CD14-positive monocyte (primary cell): ENCODE measurements around the gene OR10D3. TPM values are rescaled to one million over a fixed set of nuclear protein-coding genes. Genes with fewer than 3 reads are reported as not detected.

Source experiments
- DNase-seq, 3 donors: peaks; one replicate each; pipeline ENCODE4 v3.0.0-alpha.2; 2011 to 2022
- H2AFZ ChIP-seq: 2 replicates; pipeline ENCODE4 v1.6.0; 2012; ENCODE audit warnings: mild to moderate bottlenecking, low read depth, low read length, inconsistent platforms; ENCODE audit not compliant: insufficient read depth, poor library complexity, severe bottlenecking
- H3K27ac ChIP-seq, 2 donors: 1 replicate in 1 of 2; 2 replicates in 1 of 2; pipeline ENCODE4 v1.5.1; 2012 to 2013; ENCODE audit warnings: low read length in 2 of 2, control low read depth in 1 of 2, inconsistent platforms in 1 of 2, low read depth in 1 of 2, mild to moderate bottlenecking in 1 of 2
- H3K27me3 ChIP-seq, 2 donors: one replicate each; pipeline versions ENCODE4 v1.6.0 to v1.6.1; 2011 to 2013; ENCODE audit warnings: low read length in 2 of 2; ENCODE audit not compliant: control insufficient read depth in 2 of 2, insufficient read depth in 2 of 2
- H3K36me3 ChIP-seq, 2 donors: replicated peaks in 1 of 2; 1 replicate in 1 of 2; 2 replicates in 1 of 2; pipeline versions ENCODE4 v1.5.1 to v1.6.1; 2012 to 2013; ENCODE audit warnings: low read length in 2 of 2, control low read depth in 1 of 2, inconsistent platforms in 1 of 2, mild to moderate bottlenecking in 1 of 2; ENCODE audit not compliant: insufficient read depth in 2 of 2, control insufficient read depth in 1 of 2
- H3K4me1 ChIP-seq, 2 donors: 1 replicate in 1 of 2; 2 replicates in 1 of 2; pipeline versions ENCODE4 v1.5.1 to v1.6.1; 2012 to 2013; ENCODE audit warnings: low read length in 2 of 2, control low read depth in 1 of 2, inconsistent platforms in 1 of 2, mild to moderate bottlenecking in 1 of 2, moderate library complexity in 1 of 2; ENCODE audit not compliant: insufficient read depth in 2 of 2, control insufficient read depth in 1 of 2
- H3K4me2 ChIP-seq: replicated peaks from 2 replicates; pipeline ENCODE3; 2012; ENCODE audit warnings: low read length, moderate library complexity, mild to moderate bottlenecking; ENCODE audit not compliant: poor library complexity, severe bottlenecking; ENCODE audit errors: extremely low read depth
- H3K4me3 ChIP-seq, 3 experiments: fragments of 200-600 bp in 1 of 3; sonication (generic) in 1 of 3; replicated peaks in 1 of 3; 1 replicate in 2 of 3; 2 replicates in 1 of 3; pipeline ENCODE4 v1.5.1; 2011 to 2013; ENCODE audit warnings: low read length in 3 of 3, mild to moderate bottlenecking in 3 of 3, control low read depth in 2 of 3, low read depth in 2 of 3, inconsistent platforms in 1 of 3, moderate library complexity in 1 of 3
- H3K79me2 ChIP-seq: 2 replicates; pipeline ENCODE4 v1.6.0; 2012; ENCODE audit warnings: mild to moderate bottlenecking, control low read depth, inconsistent platforms, low read length, moderate library complexity; ENCODE audit not compliant: insufficient read depth
- H3K9ac ChIP-seq: 2 replicates; pipeline ENCODE4 v1.6.0; 2017; ENCODE audit warnings: low read length, mild to moderate bottlenecking; ENCODE audit not compliant: insufficient read depth, poor library complexity, severe bottlenecking
- H3K9me3 ChIP-seq, 2 donors: replicated peaks in 1 of 2; 1 replicate in 1 of 2; 2 replicates in 1 of 2; pipeline versions ENCODE4 v1.5.1 to v1.6.1; 2012 to 2013; ENCODE audit warnings: low read length in 2 of 2, control low read depth in 1 of 2; ENCODE audit not compliant: control insufficient read depth in 1 of 2, insufficient read depth in 1 of 2
- H4K20me1 ChIP-seq: 2 replicates; pipeline ENCODE4 v1.6.0; 2012; ENCODE audit warnings: mild to moderate bottlenecking, low read length, control low read depth, moderate library complexity; ENCODE audit not compliant: insufficient read depth
- H3K27ac Mint-ChIP-seq, 7 donors: one replicate each; pipeline ENCODE4 v1.8.0; 2020; ENCODE audit warnings: mild to moderate bottlenecking in 7 of 7, mixed read lengths in 7 of 7, moderate library complexity in 6 of 7, inconsistent platforms in 2 of 7
- H3K27me3 Mint-ChIP-seq, 3 donors: one replicate each; pipeline ENCODE4 v1.8.0; 2021 to 2022; ENCODE audit warnings: low read depth in 3 of 3, mild to moderate bottlenecking in 3 of 3, mixed read lengths in 3 of 3, moderate library complexity in 3 of 3, inconsistent platforms in 1 of 3
- H3K36me3 Mint-ChIP-seq, 2 donors: one replicate each; pipeline ENCODE4 v1.8.0; 2020; ENCODE audit warnings: mixed read lengths in 2 of 2, inconsistent platforms in 1 of 2, mild to moderate bottlenecking in 1 of 2
- H3K4me1 Mint-ChIP-seq: one replicate; pipeline ENCODE4 v1.8.0; 2020; ENCODE audit warnings: mild to moderate bottlenecking, mixed read lengths
- H3K4me3 Mint-ChIP-seq, 2 donors: one replicate each; pipeline ENCODE4 v1.8.0; 2020; ENCODE audit warnings: mild to moderate bottlenecking in 2 of 2, mixed read lengths in 2 of 2, moderate library complexity in 1 of 2
- H3K9me3 Mint-ChIP-seq, 7 donors: one replicate each; pipeline ENCODE4 v1.8.0; 2020 to 2022; ENCODE audit warnings: mixed read lengths in 7 of 7, mild to moderate bottlenecking in 6 of 7, moderate library complexity in 6 of 7, inconsistent platforms in 2 of 7
- WGBS: methylation state at CpG from one replicate; pipeline ENCODE4 v1.1.5; 2013; ENCODE audit warnings: missing lambda C conversion rate; ENCODE audit not compliant: insufficient coverage; 5-methylcytosine and 5-hydroxymethylcytosine counted together
- intact Hi-C, 2 donors: fragments of 100-400 bp; cut with micrococcal nuclease; formaldehyde crosslinking; loops; one replicate each; pipeline versions ENCODE4 v1.15.0 to v1.15.1; 2023
- polyA plus RNA-seq, 3 donors: library from polyadenylated mRNA; depleted of rRNA in 1 of 3; unstranded in 2 of 3; stranded (reverse) in 1 of 3; fragments of 300-500 nt in 2 of 3; fragments of >200 nt in 1 of 3; fragmentation: Illumina TruSeq in 2 of 3; gene quantifications; 1 replicate in 2 of 3; 2 replicates in 1 of 3; pipeline ENCODE4 v1.2.3, GENCODE V29; 2012 to 2021
- TF ChIP-seq, protein P1 (sequence below): fragments of 200-600 bp; IDR thresholded peaks from one replicate; pipeline ENCODE4 v1.8.0; 2022; ENCODE audit warnings: antibody characterized with exemption, mild to moderate bottlenecking

Gene OR10D3
- polyA plus RNA-seq, 3 donors: not detected

DNA sequence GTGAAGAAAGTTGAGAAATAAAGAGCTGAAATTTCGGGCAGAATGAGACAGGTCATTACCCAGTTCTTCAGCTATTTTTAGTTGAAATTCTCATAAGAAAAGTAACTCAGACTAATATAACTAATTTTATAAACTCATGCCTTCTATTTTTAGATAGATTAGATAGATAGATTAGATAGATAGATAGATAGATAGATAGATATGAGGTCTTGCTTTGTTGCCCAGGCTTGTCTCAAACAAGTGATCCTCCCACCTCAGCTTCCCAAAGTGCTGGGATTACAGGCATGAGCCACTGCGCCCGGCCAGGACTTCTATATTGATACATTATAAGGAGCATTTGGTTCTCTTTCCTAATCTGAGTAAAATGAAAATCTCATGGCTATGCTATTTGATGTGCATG, 30.9 kb downstream of the OR10D3 start:
- no peaks in the 10 kb centered on the region for H3K4me1 ChIP-seq
- H4K20me1 ChIP-seq: no peaks in the 10 kb centered on the region
- Mint-ChIP-seq H3K9me3 (peaks cover 0 to 2% (median 0%) of the 10 kb centered on the region in 7 donors), H3K36me3 (no peaks in the 10 kb centered on the region), H3K27me3 (no peaks in the 10 kb centered on the region), H3K4me1 (no peaks in the 10 kb centered on the region), H3K27ac (no peak overlapping the region), H3K4me3 (no peak overlapping the region)
- H3K9me3 ChIP-seq: no peaks in the 10 kb centered on the region
- DNase-seq: no peak
- H3K27me3 ChIP-seq: no peaks in the 10 kb centered on the region
- H3K4me2 ChIP-seq: no peak overlapping the region
- H3K9ac ChIP-seq: no peak overlapping the region
- intact Hi-C loops: no loop called here
- no peaks in the 10 kb centered on the region for H3K79me2 ChIP-seq
- no peak overlapping the region for H3K27ac ChIP-seq
- H2AFZ ChIP-seq: no peak overlapping the region
- no CpG with 5 or more reads among the region's 3 CpGs for WGBS
- H3K36me3 ChIP-seq: no peaks in the 10 kb centered on the region
- TF ChIP-seq, protein P1, sequence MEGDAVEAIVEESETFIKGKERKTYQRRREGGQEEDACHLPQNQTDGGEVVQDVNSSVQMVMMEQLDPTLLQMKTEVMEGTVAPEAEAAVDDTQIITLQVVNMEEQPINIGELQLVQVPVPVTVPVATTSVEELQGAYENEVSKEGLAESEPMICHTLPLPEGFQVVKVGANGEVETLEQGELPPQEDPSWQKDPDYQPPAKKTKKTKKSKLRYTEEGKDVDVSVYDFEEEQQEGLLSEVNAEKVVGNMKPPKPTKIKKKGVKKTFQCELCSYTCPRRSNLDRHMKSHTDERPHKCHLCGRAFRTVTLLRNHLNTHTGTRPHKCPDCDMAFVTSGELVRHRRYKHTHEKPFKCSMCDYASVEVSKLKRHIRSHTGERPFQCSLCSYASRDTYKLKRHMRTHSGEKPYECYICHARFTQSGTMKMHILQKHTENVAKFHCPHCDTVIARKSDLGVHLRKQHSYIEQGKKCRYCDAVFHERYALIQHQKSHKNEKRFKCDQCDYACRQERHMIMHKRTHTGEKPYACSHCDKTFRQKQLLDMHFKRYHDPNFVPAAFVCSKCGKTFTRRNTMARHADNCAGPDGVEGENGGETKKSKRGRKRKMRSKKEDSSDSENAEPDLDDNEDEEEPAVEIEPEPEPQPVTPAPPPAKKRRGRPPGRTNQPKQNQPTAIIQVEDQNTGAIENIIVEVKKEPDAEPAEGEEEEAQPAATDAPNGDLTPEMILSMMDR: no peak
- no peak overlapping the region for H3K4me3 ChIP-seq

DNA sequence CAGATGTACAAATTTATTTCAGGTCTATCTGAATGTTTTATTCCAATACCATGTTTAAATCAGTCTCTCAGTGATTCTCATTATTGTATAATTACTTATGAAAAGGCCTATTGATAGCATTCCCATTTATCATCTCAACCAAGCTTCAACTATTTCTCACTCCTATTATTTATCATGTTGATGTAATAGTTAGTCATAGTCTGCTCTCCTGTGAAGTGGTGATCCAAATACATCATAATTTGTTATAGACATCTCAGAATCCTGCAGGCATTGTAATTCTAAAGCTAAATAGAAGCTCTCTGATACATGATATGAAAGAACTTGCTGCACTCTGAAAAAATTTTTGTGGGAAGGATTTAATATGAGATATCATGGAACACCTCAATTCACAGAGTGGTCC, 36.0 kb downstream of the OR10D3 start:
- Mint-ChIP-seq H3K27ac (no peak overlapping the region), H3K27me3 (no peaks in the 10 kb centered on the region), H3K36me3 (no peaks in the 10 kb centered on the region), H3K9me3 (no peaks in the 10 kb centered on the region), H3K4me3 (no peak overlapping the region), H3K4me1 (peaks cover under 1% of the 10 kb centered on the region)
- Histone ChIP-seq H3K9ac (no peak overlapping the region), H3K36me3 (no peaks in the 10 kb centered on the region), H3K79me2 (no peaks in the 10 kb centered on the region), H3K4me3 (no peak overlapping the region), H3K27me3 (no peaks in the 10 kb centered on the region), H3K4me2 (no peak overlapping the region), H3K27ac (no peak overlapping the region), H3K9me3 (no peaks in the 10 kb centered on the region), H3K4me1 (no peaks in the 10 kb centered on the region), H2AFZ (no peak overlapping the region), H4K20me1 (no peaks in the 10 kb centered on the region)
- TF ChIP-seq, protein P1: no peak
- intact Hi-C loops: no loop called here
- no peak for DNase-seq
